H1 (cell line): ENCODE measurements around the gene GPHA2. TPM values are rescaled to one million over a fixed set of nuclear protein-coding genes. Genes with fewer than 3 reads are reported as not detected.

Experiments
- CTCF ChIA-PET: fragments of 300-600 bp; sonication (Branson Sonifier 250); formaldehyde crosslinking; loops from one replicate; lab custom pipeline; 2021; ENCODE audit not compliant: partially characterized antibody; lab: Charles Lee
- POLR2A ChIA-PET: fragments of 300-600 bp; sonication (Branson Sonifier 250); formaldehyde crosslinking; loops from one replicate; lab custom pipeline; 2021; ENCODE audit warnings: inconsistent platforms; ENCODE audit not compliant: partially characterized antibody; lab: Charles Lee
- DNase-seq, 2 experiments: peaks; one replicate each; pipeline versions ENCODE4 v3.0.0 to v3.0.0-alpha.2; 2010 to 2022; ENCODE audit warnings: low spot score in 2 of 2, low read depth in 1 of 2, mixed read lengths in 1 of 2
- FAIRE-seq: peaks from 2 replicates; lab custom pipeline; 2011; peaks lifted over from hg19 to GRCh38; lab: Jason Lieb, UNC
- H2AFZ ChIP-seq: 2 replicates; pipeline ENCODE4 v1.8.1; 2012; ENCODE audit warnings: low read length, inconsistent platforms
- H2AK5ac ChIP-seq: 2 replicates; pipeline ENCODE4 v1.6.1; 2013; ENCODE audit warnings: low read depth, low read length
- H2BK120ac ChIP-seq: replicated peaks from 2 replicates; pipeline ENCODE3; 2013; ENCODE audit warnings: low read depth, low read length, inconsistent platforms
- H2BK12ac ChIP-seq: 2 replicates; pipeline ENCODE4 v1.6.1; 2013; ENCODE audit warnings: low read depth, low read length
- H2BK15ac ChIP-seq: 2 replicates; pipeline ENCODE4 v1.6.1; 2013; ENCODE audit warnings: low read length
- H2BK20ac ChIP-seq: 2 replicates; pipeline ENCODE4 v1.6.1; 2013; ENCODE audit warnings: low read length
- H2BK5ac ChIP-seq: 2 replicates; pipeline ENCODE4 v1.6.1; 2013; ENCODE audit warnings: low read depth, low read length
- H3K14ac ChIP-seq: 2 replicates; pipeline ENCODE4 v1.6.1; 2013; ENCODE audit warnings: inconsistent platforms; ENCODE audit not compliant: insufficient read length
- H3K18ac ChIP-seq: 2 replicates; pipeline ENCODE4 v1.6.1; 2013; ENCODE audit warnings: low read length; ENCODE audit errors: extremely low read depth
- H3K23ac ChIP-seq: 2 replicates; pipeline ENCODE4 v1.6.1; 2013; ENCODE audit warnings: inconsistent platforms; ENCODE audit not compliant: insufficient read length
- H3K23me2 ChIP-seq: 2 replicates; pipeline ENCODE4 v1.6.1; 2013; ENCODE audit warnings: low read depth, low read length
- H3K27ac ChIP-seq: 2 replicates; pipeline ENCODE4 v1.6.1; 2011; ENCODE audit warnings: low read depth, low read length, inconsistent platforms
- H3K27me3 ChIP-seq, 4 experiments: replicated peaks in 1 of 4; 1 replicate in 1 of 4; 2 replicates in 3 of 4; pipeline versions ENCODE4 v1.6.1 to v1.8.1; 2011 to 2013; ENCODE audit warnings: low read length in 3 of 4, mild to moderate bottlenecking in 3 of 4, inconsistent platforms in 2 of 4, mixed read lengths in 2 of 4, moderate library complexity in 1 of 4; ENCODE audit not compliant: control insufficient read depth in 3 of 4, insufficient read depth in 3 of 4; ENCODE audit errors: extremely low read depth in 1 of 4
- H3K36me3 ChIP-seq, 4 experiments: 2 replicates each; pipeline versions ENCODE4 v1.6.1 to v1.8.1; 2011 to 2013; ENCODE audit warnings: mild to moderate bottlenecking in 4 of 4, low read length in 3 of 4, moderate library complexity in 2 of 4, control low read depth in 1 of 4, inconsistent platforms in 1 of 4; ENCODE audit not compliant: insufficient read depth in 4 of 4, control insufficient read depth in 2 of 4
- H3K4ac ChIP-seq: replicated peaks from 2 replicates; pipeline ENCODE3; 2013; ENCODE audit warnings: low read length, low read depth, mixed read lengths, inconsistent platforms; ENCODE audit not compliant: insufficient read length
- H3K4me1 ChIP-seq, 4 experiments: replicated peaks in 1 of 4; 1 replicate in 1 of 4; 2 replicates in 3 of 4; pipeline versions ENCODE4 v1.6.1 to v1.8.1; 2011 to 2013; ENCODE audit warnings: low read length in 3 of 4, inconsistent platforms in 2 of 4, mixed read lengths in 1 of 4; ENCODE audit not compliant: insufficient read depth in 4 of 4, control insufficient read depth in 3 of 4
- H3K4me2 ChIP-seq, 2 experiments: 2 replicates each; pipeline versions ENCODE4 v1.6.1 to v1.8.1; 2011 to 2013; ENCODE audit warnings: low read depth in 2 of 2, low read length in 2 of 2, control low read depth in 1 of 2, inconsistent platforms in 1 of 2, mild to moderate bottlenecking in 1 of 2; ENCODE audit not compliant: insufficient read depth in 1 of 2
- H3K4me3 ChIP-seq, 4 experiments: fragments of 200-600, 300-600 bp in 1 of 4; sonication (generic), shearing (Covaris generic), sonication (Bioruptor Twin) in 1 of 4; 2 replicates each; pipeline versions ENCODE4 v1.5.1 to v1.8.1; 2011 to 2016; ENCODE audit warnings: low read length in 4 of 4, low read depth in 3 of 4, control low read depth in 2 of 4, inconsistent platforms in 2 of 4, mild to moderate bottlenecking in 2 of 4, mixed read lengths in 1 of 4, moderate library complexity in 1 of 4; ENCODE audit not compliant: insufficient read depth in 2 of 4; ENCODE audit errors: extremely low read depth in 1 of 4
- H3K56ac ChIP-seq: replicated peaks from 2 replicates; pipeline ENCODE3; 2013; ENCODE audit warnings: low read depth, mild to moderate bottlenecking, mixed read lengths, low read length, inconsistent platforms; ENCODE audit not compliant: insufficient read length
- H3K79me1 ChIP-seq: 2 replicates; pipeline ENCODE4 v1.6.1; 2013; ENCODE audit warnings: low read depth, low read length, control low read depth
- H3K79me2 ChIP-seq, 2 experiments: 2 replicates each; pipeline versions ENCODE4 v1.6.1 to v1.8.1; 2012 to 2013; ENCODE audit warnings: low read length in 2 of 2, mild to moderate bottlenecking in 2 of 2, inconsistent platforms in 1 of 2; ENCODE audit not compliant: insufficient read depth in 2 of 2, control insufficient read depth in 1 of 2
- H3K9ac ChIP-seq, 4 experiments: replicated peaks in 1 of 4; 1 replicate in 1 of 4; 2 replicates in 3 of 4; pipeline versions ENCODE4 v1.6.1 to v1.8.1; 2011 to 2013; ENCODE audit warnings: low read depth in 3 of 4, low read length in 3 of 4, control low read depth in 2 of 4, mild to moderate bottlenecking in 2 of 4, moderate library complexity in 2 of 4, inconsistent platforms in 1 of 4; ENCODE audit errors: extremely low read depth in 1 of 4
- H3K9me3 ChIP-seq, 2 experiments: 2 replicates each; pipeline versions ENCODE4 v1.6.1 to v1.8.1; 2012 to 2013; ENCODE audit warnings: mild to moderate bottlenecking in 2 of 2, moderate library complexity in 2 of 2, control low read depth in 1 of 2, inconsistent platforms in 1 of 2, low read depth in 1 of 2, low read length in 1 of 2, mixed read lengths in 1 of 2; ENCODE audit not compliant: insufficient read depth in 2 of 2
- H4K20me1 ChIP-seq, 2 experiments: replicated peaks in 1 of 2; 2 replicates each; pipeline versions ENCODE3 to v1.8.1; 2011 to 2013; ENCODE audit warnings: inconsistent platforms in 2 of 2, low read length in 2 of 2, mild to moderate bottlenecking in 1 of 2; ENCODE audit not compliant: insufficient read depth in 2 of 2, control insufficient read depth in 1 of 2
- H4K5ac ChIP-seq: 2 replicates; pipeline ENCODE4 v1.6.1; 2013; ENCODE audit warnings: low read length, low read depth, mixed read lengths, inconsistent platforms; ENCODE audit not compliant: insufficient read length
- H4K8ac ChIP-seq: 2 replicates; pipeline ENCODE4 v1.8.0; 2013; ENCODE audit warnings: mild to moderate bottlenecking, moderate library complexity, low read length, inconsistent platforms; ENCODE audit not compliant: insufficient read depth; ENCODE audit errors: extremely low read depth
- H4K91ac ChIP-seq: replicated peaks from 2 replicates; pipeline ENCODE3; 2013; ENCODE audit warnings: low read length, mixed read lengths, inconsistent platforms; ENCODE audit not compliant: insufficient read length
- ASH2L ChIP-seq: fragments of 200-600, 300-600 bp; sonication (generic); IDR thresholded peaks from one replicate; pipeline ENCODE4 v1.7.1; 2017; ENCODE audit warnings: low read length
- CHD1 ChIP-seq: IDR thresholded peaks from 2 replicates; pipeline ENCODE4 v1.6.1; 2012; ENCODE audit warnings: low read depth, low read length, improper control_type of control experiment
- CTCF ChIP-seq, 3 experiments: IDR thresholded peaks; 1 replicate in 2 of 3; 2 replicates in 1 of 3; pipeline versions ENCODE4 v1.5.1 to v1.6.1; 2011; ENCODE audit warnings: low read length in 3 of 3, mild to moderate bottlenecking in 3 of 3, inconsistent platforms in 2 of 3, low read depth in 1 of 3, moderate library complexity in 1 of 3; ENCODE audit not compliant: insufficient read depth in 1 of 3; ENCODE audit errors: control extremely low read depth in 1 of 3
- HDAC6 ChIP-seq: IDR thresholded peaks from one replicate; pipeline ENCODE4 v1.7.1; 2012; ENCODE audit warnings: low read depth, mild to moderate bottlenecking, inconsistent platforms, low read length, moderate library complexity
- MAX ChIP-seq: IDR thresholded peaks from 2 replicates; pipeline ENCODE4 v1.6.1; 2012; ENCODE audit warnings: inconsistent platforms
- TAF1 ChIP-seq: IDR thresholded peaks from 2 replicates; pipeline ENCODE4 v1.6.1; 2011; ENCODE audit warnings: mild to moderate bottlenecking, low read depth, low read length
- TEAD4 ChIP-seq: IDR thresholded peaks from 2 replicates; pipeline ENCODE4 v1.6.1; 2012; ENCODE audit warnings: low read depth, low read length, inconsistent platforms, mixed read lengths
- YY1 ChIP-seq: IDR thresholded peaks from 2 replicates; pipeline ENCODE4 v1.6.1; 2011; ENCODE audit warnings: low read depth, mild to moderate bottlenecking, low read length
- WGBS, 2 experiments: shearing (Covaris generic) in 1 of 2; methylation state at CpG; one replicate each; pipeline versions ENCODE4 v1.1.6 to v1.1.7; 2013 to 2015; ENCODE audit warnings: low lambda C conversion rate in 2 of 2, mixed read lengths in 2 of 2, inconsistent platforms in 1 of 2, low coverage in 1 of 2, missing lambda C conversion rate in 1 of 2; ENCODE audit not compliant: insufficient replicate concordance in 2 of 2, insufficient coverage in 1 of 2, insufficient read length in 1 of 2; ENCODE audit errors: extremely low coverage in 1 of 2, missing lambda C conversion rate in 1 of 2; 5-methylcytosine and 5-hydroxymethylcytosine counted together
- polyA plus RNA-seq, 7 experiments: library from polyadenylated mRNA; depleted of rRNA in 3 of 7; stranded (reverse) in 5 of 7; unstranded in 2 of 7; fragments of >200 nt in 5 of 7; fragments of 200-250 nt in 2 of 7; gene quantifications; 1 replicate in 5 of 7; 2 replicates in 1 of 7; 4 replicates in 1 of 7; pipeline versions ENCODE4 v1.2.1 to v1.2.3, GENCODE V29; 2011 to 2013; ENCODE audit warnings: missing spikeins in 2 of 7, mixed read lengths in 2 of 7
- total RNA-seq: library from RNA; stranded (reverse); fragmentation: NEBNext Ultra II Directional; extraction: Animal tissue kit (Norgen Biotek cat#: 25700); gene quantifications from 2 replicates; pipeline ENCODE4 v1.2.1, GENCODE V29; 2021

GPHA2 gene
- total and polyA plus RNA-seq, 2 of the 8 experiments (the other 6 are each of a cell fraction or from before 2014, with no cell fraction given), result 0.97 to 4.4 TPM

- Histone ChIP-seq H3K56ac (no peak overlapping the region), H4K5ac (peak overlapping the region; percentile 82), H3K4me1 (peaks cover 0 to 11% (median 8%) of the 10 kb centered on the region in 4 experiments; a peak in 6 of 7 replicates), H2AK5ac (no peak overlapping the region), H3K23ac (no peak overlapping the region), H2AFZ (peak overlapping the region; percentile 93), H2BK12ac (peak overlapping the region; percentile 21; the same call in 1 of the 2 replicates), H3K18ac (peak overlapping the region; percentile 19), H4K8ac (peak overlapping the region; percentile 95), H3K23me2 (no peaks in the 10 kb centered on the region; the same call in 1 of the 2 replicates), H3K4me3 (peak overlapping the region in 2 of 4 experiments; percentile 10 to 33; a peak in 2 of 8 replicates), H3K36me3 (no peaks in the 10 kb centered on the region), H3K9me3 (no peaks in the 10 kb centered on the region), H4K20me1 (no peaks in the 10 kb centered on the region), H3K79me2 (no peaks in the 10 kb centered on the region), H2BK120ac (peak overlapping the region; percentile 97), H3K14ac (no peak overlapping the region), H3K9ac (peak overlapping the region in 1 of 4 experiments; percentile 20; a peak in 2 of 7 replicates), H4K91ac (peak overlapping the region; percentile 98), H3K79me1 (no peaks in the 10 kb centered on the region), H2BK20ac (no peak overlapping the region), H3K27ac (no peak overlapping the region), H2BK5ac (peak overlapping the region; percentile 79; the same call in 1 of the 2 replicates), H3K4me2 (peak overlapping the region; percentile 40 to 66), H3K27me3 (no peaks in the 10 kb centered on the region; a peak in 1 of 7 replicates), H2BK15ac (peak overlapping the region; percentile 13; the same call in 1 of the 2 replicates), H3K4ac (peak overlapping the region; percentile 83)
- FAIRE-seq (no peak), DNase-seq (peak; percentile 56 to 98)
- ChIA-PET POLR2A (interaction anchor here (0.8 to 24.6 kb wide), 5 partner anchors 11 to 153 kb away, joined by 3 to 408 read pairs (median 3); partner anchors contain the start of genes EHD1 and SAC3D1), CTCF (interaction anchor here (0.5 to 32.2 kb wide), 27 partner anchors 7 to 159 kb away, joined by 3 to 1058 read pairs (median 4); partner anchors contain the start of genes ARL2, BATF2, CDC42BPG and EHD1)
- 28% methylated on average over 19 of the region's 34 CpGs; no CpG with 5 or more reads in 1 of the 2 experiments for WGBS, 2 experiments
- TF ChIP-seq TAF1, result peak; percentile 52; the same call in 1 of the 2 replicates
- TF ChIP-seq MAX, result no peak; the same call in 1 of the 2 replicates
- no peak for TF ChIP-seq HDAC6
- peak; percentile 64; the same call in 1 of the 2 replicates for TF ChIP-seq YY1
- peak; percentile 35; the same call in 1 of the 2 replicates for TF ChIP-seq TEAD4
- TF ChIP-seq ASH2L, result no peak
- peak in 2 of 3 experiments; percentile 81 to 92; a peak in 3 of 4 replicates for TF ChIP-seq CTCF (IDR thresholded peaks at IDR 0.05; ENCODE audit: control extremely low read depth in 1 of 3, insufficient read depth in 1 of 3, low read depth in 1 of 3, low read length in 3 of 3)
- no peak for TF ChIP-seq CHD1
These were observed 47.8 kb downstream of the GPHA2 start for GRCh38 chr11:64887757-64888405.
